H1 (cell line): ENCODE measurements around the gene KRT13.

Experiments used
- EP300 ChIP-seq, 2 experiments: IDR thresholded peaks; 1 replicate in 1 of 2; 2 replicates in 1 of 2; pipeline ENCODE4 v1.6.1; 2011 to 2012; ENCODE audit warnings: low read depth in 2 of 2, low read length in 2 of 2, mild to moderate bottlenecking in 2 of 2, borderline replicate concordance in 1 of 2, inconsistent platforms in 1 of 2, moderate library complexity in 1 of 2
- SIN3A ChIP-seq, 2 experiments: IDR thresholded peaks in 1 of 2; conservative IDR thresholded peaks in 1 of 2; 2 replicates each; pipeline ENCODE4 v1.6.1; 2011 to 2012; ENCODE audit warnings: low read length in 2 of 2, improper control_type of control experiment in 1 of 2, low read depth in 1 of 2, mild to moderate bottlenecking in 1 of 2

DNA sequence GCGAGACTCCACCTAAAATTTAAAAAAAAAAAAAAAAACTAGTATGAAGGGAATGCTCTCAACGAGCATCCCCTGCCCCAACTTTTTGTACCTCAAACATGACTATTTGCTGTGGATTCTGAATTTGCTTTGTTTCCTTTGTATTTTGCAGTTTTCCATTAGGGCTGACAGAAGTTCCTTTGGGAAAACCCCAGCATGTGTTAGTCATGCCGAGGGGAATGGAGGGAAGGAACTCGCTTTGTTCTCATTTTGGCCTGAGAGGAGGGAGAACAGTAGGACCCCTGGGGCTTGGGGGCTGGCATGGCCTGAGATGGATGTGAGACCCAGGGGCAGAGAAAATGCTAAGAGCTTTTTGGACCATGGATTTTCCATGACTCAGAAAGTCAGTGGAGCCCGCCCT is 46.0 kb upstream of the KRT13 start:
- TF ChIP-seq SIN3A (conservative IDR thresholded peaks at IDR 0.05 in 1 of 2, IDR thresholded peaks at IDR 0.05 in 1 of 2; ENCODE audit: low read depth in 1 of 2, low read length in 2 of 2) (no peak), EP300 (IDR thresholded peaks at IDR 0.05; ENCODE audit: borderline replicate concordance in 1 of 2, low read depth in 2 of 2, low read length in 2 of 2) (no peak)
